ENCODE results near the gene TAC4. TPM values are rescaled to one million over a fixed set of nuclear protein-coding genes. Genes with fewer than 3 reads are reported as not detected.

The TAC4 gene
- total and polyA plus RNA-seq, 9 of the 15 experiments (the other 6 are each of a cell fraction or from before 2014, with no cell fraction given), result 0.17 TPM; not detected in 8

GRCh38 chr17:49861150-49861884 lies 13.4 kb upstream of the TAC4 start (continued):
- TF ChIP-seq ZBTB26 (CRISPR knock-in tag; IDR thresholded peaks at IDR 0.05) (0 out of 2 replicates have a peak, but pooled peaks have one; percentile 13), DEAF1 (CRISPR knock-in tag; IDR thresholded peaks at IDR 0.05) (peak; percentile 96), GMEB1 (CRISPR knock-in tag; IDR thresholded peaks at IDR 0.05) (no peak), FOS (IDR thresholded peaks at IDR 0.05; ENCODE audit: extremely low read depth, insufficient read length) (no peak), SIRT6 (IDR thresholded peaks at IDR 0.05; ENCODE audit: low read depth, low read length) (no peak), TFAP4 (CRISPR knock-in tag; IDR thresholded peaks at IDR 0.05; ENCODE audit: borderline replicate concordance) (peak; percentile 60; the same call in 1 of the 2 replicates), MLX (CRISPR knock-in tag; conservative IDR thresholded peaks at IDR 0.05) (no peak), STAT5A (IDR thresholded peaks at IDR 0.05; ENCODE audit: borderline replicate concordance, low read length) (no peak), ZNF444 (CRISPR knock-in tag; IDR thresholded peaks at IDR 0.05) (no peak), CTCF (IDR thresholded peaks at IDR 0.05 in 2 of 3, conservative IDR thresholded peaks at IDR 0.05 in 1 of 3; ENCODE audit: insufficient read depth in 2 of 3, low read depth in 1 of 3, low read length in 3 of 3) (peak; percentile 92 to 95 (median 95)), FOXP1 (CRISPR knock-in tag; IDR thresholded peaks at IDR 0.05) (0 out of 2 replicates have a peak, but pooled peaks have one; percentile 59), ZNF24 (IDR thresholded peaks at IDR 0.05) (peak; percentile 27; the same call in 1 of the 2 replicates), PKNOX1 (IDR thresholded peaks at IDR 0.05) (peak; percentile 11; the same call in 1 of the 2 replicates), ZNF75A (CRISPR knock-in tag; IDR thresholded peaks at IDR 0.05) (no peak), ZBTB7A (IDR thresholded peaks at IDR 0.05; ENCODE audit: borderline replicate concordance, control insufficient read depth, low read depth, low read length) (peak; percentile 58; the same call in 1 of the 2 replicates), ZNF3 (CRISPR knock-in tag; IDR thresholded peaks at IDR 0.05) (no peak)

Data from K562 (cell line).